Keratinocyte (primary cell): ENCODE results near the gene FUCA1. TPM values are rescaled to one million over a fixed set of nuclear protein-coding genes. Genes with fewer than 3 reads are reported as not detected.

Source experiments
- DNase-seq: peaks from one replicate; pipeline ENCODE4 v3.0.0-alpha.2; 2011; ENCODE audit warnings: low read depth, missing footprints, low spot score
- FAIRE-seq: peaks from 2 replicates; lab custom pipeline; 2011; peaks lifted over from hg19 to GRCh38; lab: Jason Lieb, UNC
- H2AFZ ChIP-seq: 2 replicates; pipeline ENCODE4 v1.6.0; 2012; ENCODE audit warnings: low read length, control low read depth, inconsistent platforms; ENCODE audit not compliant: control insufficient read depth
- H3K27ac ChIP-seq: 2 replicates; pipeline ENCODE4 v1.5.1; 2011; ENCODE audit warnings: low read length; ENCODE audit not compliant: control insufficient read depth, insufficient read depth
- H3K27me3 ChIP-seq: 3 replicates; pipeline ENCODE4 v1.6.0; 2011; ENCODE audit warnings: low read length; ENCODE audit not compliant: control insufficient read depth, insufficient read depth; ENCODE audit errors: extremely low read depth
- H3K36me3 ChIP-seq, 2 experiments: 2 replicates in 1 of 2; 3 replicates in 1 of 2; pipeline ENCODE4 v1.5.1; 2011; ENCODE audit warnings: low read length in 2 of 2, mild to moderate bottlenecking in 1 of 2; ENCODE audit not compliant: control insufficient read depth in 2 of 2, insufficient read depth in 2 of 2; ENCODE audit errors: extremely low read depth in 1 of 2
- H3K4me1 ChIP-seq: 3 replicates; pipeline ENCODE4 v1.5.1; 2011; ENCODE audit warnings: low read length; ENCODE audit not compliant: control insufficient read depth, insufficient read depth; ENCODE audit errors: extremely low read depth
- H3K4me2 ChIP-seq: 3 replicates; pipeline ENCODE4 v1.6.0; 2011; ENCODE audit warnings: low read depth, low read length; ENCODE audit not compliant: control insufficient read depth, insufficient read depth; ENCODE audit errors: extremely low read depth
- H3K4me3 ChIP-seq, 3 experiments: fragments of 200-600 bp in 1 of 3; sonication (generic) in 1 of 3; 2 replicates in 2 of 3; 3 replicates in 1 of 3; pipeline ENCODE4 v1.5.1; 2011 to 2016; ENCODE audit warnings: low read length in 3 of 3, mild to moderate bottlenecking in 3 of 3, control low read depth in 2 of 3, inconsistent platforms in 1 of 3, low read depth in 1 of 3, mixed read lengths in 1 of 3, mixed run types in 1 of 3, moderate library complexity in 1 of 3; ENCODE audit not compliant: control insufficient read depth in 2 of 3, insufficient read depth in 2 of 3; ENCODE audit errors: extremely low read depth in 1 of 3
- H3K79me2 ChIP-seq: 2 replicates; pipeline ENCODE4 v1.6.0; 2012; ENCODE audit warnings: low read length; ENCODE audit not compliant: control insufficient read depth, insufficient read depth
- H3K9ac ChIP-seq: 3 replicates; pipeline ENCODE4 v1.6.0; 2011; ENCODE audit warnings: low read length; ENCODE audit not compliant: control insufficient read depth, insufficient read depth; ENCODE audit errors: extremely low read depth
- H3K9me1 ChIP-seq: 3 replicates; pipeline ENCODE4 v1.6.0; 2011; ENCODE audit warnings: low read length; ENCODE audit not compliant: control insufficient read depth, insufficient read depth; ENCODE audit errors: extremely low read depth
- H3K9me3 ChIP-seq: 2 replicates; pipeline ENCODE4 v1.5.1; 2012; ENCODE audit warnings: low read depth, low read length; ENCODE audit not compliant: control insufficient read depth
- H4K20me1 ChIP-seq: 3 replicates; pipeline ENCODE4 v1.6.0; 2011; ENCODE audit warnings: low read length; ENCODE audit not compliant: control insufficient read depth, insufficient read depth; ENCODE audit errors: extremely low read depth
- CTCF ChIP-seq, 3 experiments: IDR thresholded peaks in 1 of 3; conservative IDR thresholded peaks in 1 of 3; optimal IDR thresholded peaks in 1 of 3; 2 replicates in 2 of 3; 3 replicates in 1 of 3; pipeline versions ENCODE3 to v1.5.1; 2011; ENCODE audit warnings: low read length in 3 of 3, mild to moderate bottlenecking in 3 of 3, moderate library complexity in 2 of 3, control low read depth in 1 of 3, inconsistent platforms in 1 of 3; ENCODE audit not compliant: insufficient read depth in 2 of 3; ENCODE audit errors: extremely low read depth in 1 of 3
- EZH2 ChIP-seq: IDR thresholded peaks from one replicate; pipeline ENCODE4 v1.6.1; 2012; ENCODE audit warnings: inconsistent platforms, mild to moderate bottlenecking, low read length, moderate library complexity
- dilution Hi-C: fragments of 300-500 bp; cut with MboI; formaldehyde crosslinking; loops from one replicate; pipeline ENCODE4 v1.7.0; 2020; ENCODE audit warnings: low sequenced_read_pairs; ENCODE audit not compliant: extremely low pct_ligation_motif_present
- polyA plus RNA-seq, 5 experiments: library from polyadenylated mRNA; depleted of rRNA in 3 of 5; stranded (reverse) in 3 of 5; stranded (forward) in 1 of 5; unstranded in 1 of 5; fragments of >200 nt; gene quantifications; 1 replicate in 1 of 5; 2 replicates in 3 of 5; 3 replicates in 1 of 5; pipeline versions ENCODE4 v1.2.1 to v1.2.3, GENCODE V29; 2011 to 2012; ENCODE audit warnings: missing spikeins in 2 of 5, low read depth in 1 of 5, low replicate concordance in 1 of 5

Gene FUCA1
- polyA plus RNA-seq, 1 donor (not counting 4 experiments of a cell fraction or from before 2014, with no cell fraction given): 11.9 TPM

DNA sequence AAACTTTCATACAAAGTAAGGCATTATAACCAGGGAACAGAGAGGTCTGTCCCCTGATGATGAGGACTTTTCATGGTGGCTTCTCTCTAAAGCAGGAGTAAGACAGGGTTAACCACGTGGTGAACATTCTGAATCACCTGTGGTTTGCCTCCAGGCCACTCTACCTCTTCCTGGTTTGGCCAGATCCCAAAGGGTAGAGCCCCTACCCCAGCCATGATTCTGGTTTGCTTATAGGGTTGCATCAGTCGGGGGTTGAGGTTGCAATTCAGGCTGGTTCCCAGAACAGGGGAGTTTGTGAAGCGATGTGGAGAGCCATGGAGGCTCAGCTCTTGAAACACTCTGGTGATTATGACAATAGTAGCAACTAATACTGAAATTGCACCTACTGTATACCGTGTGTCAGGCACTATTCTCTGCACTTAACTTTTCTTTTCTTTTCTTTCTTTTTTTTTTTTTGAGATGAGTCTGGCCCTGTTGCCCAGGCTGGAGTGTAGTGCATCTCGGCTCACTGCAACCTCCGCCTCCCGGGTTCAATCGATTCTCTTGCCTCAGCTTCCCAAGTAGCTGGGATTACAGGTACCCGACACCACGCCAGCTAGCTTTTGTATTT is 36.8 kb upstream of the FUCA1 start:
- H3K9me3 ChIP-seq: no peaks in the 10 kb centered on the region
- H3K36me3 ChIP-seq: no peaks in the 10 kb centered on the region
- no peak overlapping the region for H3K9ac ChIP-seq
- no peak for TF ChIP-seq CTCF (optimal IDR thresholded peaks at IDR 0.05 in 1 of 3, IDR thresholded peaks at IDR 0.05 in 1 of 3, conservative IDR thresholded peaks at IDR 0.05 in 1 of 3; ENCODE audit: extremely low read depth in 1 of 3, insufficient read depth in 2 of 3, low read length in 3 of 3)
- no peak for TF ChIP-seq EZH2
- H3K4me2 ChIP-seq: peak overlapping the region; percentile 42
- peaks cover 43% of the 10 kb centered on the region for H3K27me3 ChIP-seq
- H3K4me1 ChIP-seq: peaks cover 16% of the 10 kb centered on the region
- dilution Hi-C loops: no loop called here
- H3K9me1 ChIP-seq: no peaks in the 10 kb centered on the region
- FAIRE-seq (peak; percentile 53), DNase-seq (no peak)
- no peak overlapping the region for H2AFZ ChIP-seq
- no peaks in the 10 kb centered on the region for H4K20me1 ChIP-seq
- H3K27ac ChIP-seq: no peak overlapping the region
- no peaks in the 10 kb centered on the region for H3K79me2 ChIP-seq
- H3K4me3 ChIP-seq: no peak overlapping the region

- dilution Hi-C loops: no loop called here
- no peak for TF ChIP-seq EZH2
- TF ChIP-seq CTCF (optimal IDR thresholded peaks at IDR 0.05 in 1 of 3, IDR thresholded peaks at IDR 0.05 in 1 of 3, conservative IDR thresholded peaks at IDR 0.05 in 1 of 3; ENCODE audit: extremely low read depth in 1 of 3, insufficient read depth in 2 of 3, low read length in 3 of 3): no peak
- Histone ChIP-seq H3K9me3 (no peaks in the 10 kb centered on the region), H4K20me1 (no peaks in the 10 kb centered on the region), H2AFZ (no peak overlapping the region), H3K4me3 (no peak overlapping the region), H3K79me2 (no peaks in the 10 kb centered on the region), H3K9ac (no peak overlapping the region), H3K27ac (no peak overlapping the region), H3K36me3 (no peaks in the 10 kb centered on the region), H3K27me3 (peaks cover 44% of the 10 kb centered on the region), H3K4me2 (no peak overlapping the region), H3K4me1 (peaks cover 7% of the 10 kb centered on the region), H3K9me1 (no peaks in the 10 kb centered on the region)
- FAIRE-seq: no peak
- no peak for DNase-seq
Measured at GRCh38 chr1:23903754-23904153, 35.7 kb upstream of the FUCA1 start.
